SK-MEL-5 (cell line): Measurements from ENCODE around the gene GRM5. TPM values are rescaled to one million over a fixed set of nuclear protein-coding genes. Genes with fewer than 3 reads are reported as not detected.

Experiments used
- DNase-seq: peaks from one replicate; pipeline ENCODE4 v3.0.0-alpha.2; 2016; ENCODE audit warnings: low read depth, low spot score
- in situ Hi-C: cut with HindIII; loops from 2 replicates; pipeline ENCODE4 v1.10.0; 2016; ENCODE audit warnings: low sequenced_read_pairs, high pct_unique_total_duplicates, low pct_unique_long_range_greater_than_20kb
- total RNA-seq: library from RNA; depleted of rRNA; stranded (reverse); fragments of >200 nt; shearing (Covaris generic); gene quantifications from 2 replicates; pipeline ENCODE4 v1.2.3, GENCODE V29; 2014

Gene GRM5
- total RNA-seq, 1 experiment from 2014 or later, result 0.05 TPM

DNA sequence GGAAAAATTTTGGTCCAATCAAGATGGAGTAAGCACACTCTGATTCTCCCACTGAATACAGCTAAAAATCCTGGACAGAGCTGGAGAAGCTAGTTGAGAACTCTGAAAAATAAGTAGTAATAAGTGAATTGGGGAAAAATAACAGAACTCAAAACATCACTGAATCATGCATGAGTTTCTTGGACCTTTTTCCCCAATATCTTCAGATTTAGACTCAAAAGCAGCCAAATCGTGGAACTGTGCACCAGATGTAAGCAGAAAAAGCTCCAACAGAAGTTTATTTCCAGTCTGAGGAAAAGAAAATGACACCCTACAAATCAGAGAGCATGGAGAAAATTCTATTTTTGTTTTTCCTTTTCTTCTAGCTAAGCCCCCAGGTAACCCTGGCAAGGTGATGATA, 448.6 kb downstream of the GRM5 start:
- DNase-seq, result no peak
- in situ Hi-C loops, result no loop called here

DNA sequence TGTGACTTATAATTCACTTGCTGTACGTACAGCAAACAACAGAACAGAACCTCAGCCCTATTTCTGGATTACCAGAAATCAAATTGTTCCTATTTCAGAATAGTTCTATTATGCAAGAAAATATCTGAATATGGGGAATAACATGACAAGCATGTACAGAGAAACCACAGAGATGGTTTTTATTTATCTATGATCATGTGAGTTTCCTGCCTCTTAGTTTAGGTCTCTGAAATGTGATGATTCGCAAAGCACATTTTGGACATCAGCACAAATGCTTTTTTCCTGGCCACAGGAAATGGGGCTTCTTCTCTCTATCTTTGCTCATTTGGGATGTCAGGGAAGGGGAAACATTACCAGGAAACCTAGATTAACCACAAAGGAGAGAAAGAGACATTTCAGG, 461.5 kb downstream of the GRM5 start:
- DNase-seq, result no peak
- in situ Hi-C loops, result no loop called here

DNA sequence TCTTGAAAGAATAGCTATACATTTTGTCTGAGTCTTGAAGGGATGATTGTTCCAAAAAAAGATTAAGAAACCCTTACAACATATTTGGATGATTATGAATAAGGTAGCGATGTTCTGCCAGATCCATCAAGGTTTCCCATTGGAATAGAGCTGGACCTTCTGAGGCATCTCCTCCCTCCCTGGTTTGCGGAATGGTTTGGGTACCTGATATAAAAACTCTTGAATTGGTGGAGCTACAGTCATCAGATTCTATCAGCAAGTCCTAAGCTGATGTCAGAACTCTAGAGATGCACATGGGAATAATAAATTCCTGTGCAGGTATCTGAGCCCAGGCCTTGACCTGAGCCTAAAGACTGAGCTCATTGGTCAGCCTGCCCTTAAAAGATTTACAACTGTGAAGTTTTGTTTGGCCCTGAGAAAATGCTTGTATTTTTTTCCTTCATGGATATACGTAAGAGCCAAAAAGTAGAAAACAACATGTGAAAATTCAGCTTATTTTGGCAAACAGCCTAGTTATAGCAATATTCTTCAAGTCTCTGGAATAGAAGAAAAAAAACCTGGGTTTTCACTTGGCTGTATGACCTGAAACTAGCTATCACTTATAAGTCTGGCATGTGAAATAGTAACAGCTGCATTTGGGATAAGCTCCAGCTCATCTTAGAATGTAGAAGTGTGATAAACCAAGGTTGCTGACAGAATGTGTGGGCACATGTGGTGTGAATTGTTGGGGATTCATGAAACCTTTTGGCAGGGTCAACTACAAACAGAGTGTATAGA, 462.5 kb downstream of the GRM5 start:
- DNase-seq, result no peak
- in situ Hi-C loops, result no loop called here

DNA sequence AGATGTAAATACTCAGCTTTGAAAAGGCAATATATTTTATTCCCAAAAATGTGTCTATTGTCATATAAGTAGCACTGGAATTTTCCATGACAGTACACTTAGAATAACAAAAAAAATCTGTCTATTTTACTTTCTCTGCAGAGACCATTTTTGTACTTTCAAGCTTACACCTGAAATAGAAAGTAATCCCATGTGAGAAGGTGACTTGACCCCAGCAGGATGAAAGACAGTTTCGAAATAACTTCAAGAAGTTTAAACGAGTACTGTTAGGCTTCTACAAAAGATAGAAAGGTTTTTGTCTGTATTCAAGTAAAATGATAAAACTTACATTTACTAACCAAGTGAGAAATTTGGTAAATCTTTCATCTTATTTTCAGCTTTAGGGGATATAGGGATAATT, 468.4 kb downstream of the GRM5 start:
- in situ Hi-C loops, result no loop called here
- no peak for DNase-seq

DNA sequence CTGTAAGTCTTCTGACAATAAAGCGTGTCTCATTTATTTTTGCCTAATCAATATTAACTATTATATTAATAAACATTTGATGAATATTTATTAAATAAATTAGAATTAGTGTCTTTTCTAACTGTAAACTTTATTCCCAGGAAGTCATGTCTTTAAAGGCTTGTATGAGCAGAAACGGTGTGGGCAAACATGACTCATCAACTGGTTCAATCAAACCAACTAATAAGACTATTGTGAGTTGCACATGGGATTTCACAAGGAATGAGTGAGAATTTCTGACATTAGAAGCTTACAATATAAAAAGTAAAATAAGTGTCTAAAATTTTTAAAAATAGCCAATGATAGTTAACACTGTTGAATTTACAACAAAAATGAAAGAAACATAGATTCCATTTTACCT, 469.0 kb downstream of the GRM5 start:
- in situ Hi-C loops, result no loop called here

DNA sequence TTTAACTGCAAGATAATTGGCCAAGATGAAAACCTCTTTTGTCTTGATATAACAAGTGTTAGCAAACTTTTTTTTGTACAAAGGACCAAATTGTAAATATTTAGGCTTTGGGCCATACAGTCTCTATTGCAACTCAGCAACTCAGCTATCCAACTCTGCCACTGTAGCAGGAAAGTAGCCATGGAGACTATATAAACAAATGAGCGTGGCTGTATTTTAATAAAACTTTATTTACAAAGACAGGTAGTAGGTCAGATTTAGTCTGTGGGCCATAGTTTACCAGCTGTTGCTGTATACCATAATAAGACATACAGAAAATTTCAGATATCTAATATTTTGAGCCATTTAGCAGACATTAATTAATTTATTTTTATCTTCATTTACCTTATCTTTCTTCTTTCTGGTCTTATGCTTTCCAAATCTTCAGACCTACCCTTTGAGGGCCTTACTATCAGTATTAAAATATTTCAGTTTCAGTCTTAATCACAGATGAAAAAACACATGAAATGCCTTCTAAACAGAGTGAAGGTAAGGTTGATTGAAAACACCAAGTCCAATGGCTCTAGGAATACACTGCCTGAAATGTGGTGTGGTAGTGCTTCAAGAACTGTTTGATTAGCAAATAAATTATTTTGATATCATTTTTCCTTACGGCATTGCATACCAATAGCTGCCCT, 471.4 kb downstream of the GRM5 start:
- DNase-seq, result no peak
- in situ Hi-C loops, result no loop called here

More for the DNA sequence above, 469.0 kb downstream of the GRM5 start:
- no peak for DNase-seq

DNA sequence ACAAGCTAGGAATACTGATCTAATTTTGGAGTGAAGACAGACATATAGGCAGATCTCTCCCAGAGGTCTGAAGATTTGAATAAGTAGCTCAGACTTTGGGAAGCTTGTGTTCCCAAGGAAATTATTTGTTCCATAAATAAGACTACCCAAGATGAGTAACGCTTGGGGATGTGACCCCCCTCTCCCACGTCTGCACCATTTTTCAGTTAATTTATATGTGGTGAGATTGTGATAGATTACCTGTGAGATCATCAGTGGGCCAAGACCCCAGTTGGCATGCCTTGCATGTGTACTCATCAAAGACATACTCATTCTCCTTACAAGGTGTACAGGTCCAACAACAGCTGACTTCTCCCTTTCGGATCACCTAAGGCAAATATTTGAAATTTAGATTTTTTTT, 475.4 kb downstream of the GRM5 start:
- in situ Hi-C loops, result no loop called here
- no peak for DNase-seq

DNA sequence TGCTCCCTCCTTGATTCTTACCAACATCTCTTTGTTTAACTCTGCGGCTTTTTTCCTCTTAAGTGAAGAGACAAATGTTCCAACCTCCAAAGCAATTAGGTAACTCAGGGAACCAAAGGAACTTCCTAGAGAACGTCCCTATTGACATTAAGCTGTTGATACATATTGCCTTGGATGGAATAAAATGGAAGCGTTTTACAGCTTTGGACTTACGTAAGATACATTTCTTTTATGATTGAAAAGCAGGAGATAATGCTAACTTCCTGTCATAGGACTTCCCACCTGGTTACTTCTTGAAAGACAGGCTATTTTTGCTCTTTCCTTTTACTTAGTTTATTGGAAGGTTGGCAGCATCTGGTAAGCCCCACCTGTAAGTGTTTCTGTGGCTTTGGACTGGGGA, 482.5 kb downstream of the GRM5 start:
- in situ Hi-C loops, result no loop called here
- no peak for DNase-seq

DNA sequence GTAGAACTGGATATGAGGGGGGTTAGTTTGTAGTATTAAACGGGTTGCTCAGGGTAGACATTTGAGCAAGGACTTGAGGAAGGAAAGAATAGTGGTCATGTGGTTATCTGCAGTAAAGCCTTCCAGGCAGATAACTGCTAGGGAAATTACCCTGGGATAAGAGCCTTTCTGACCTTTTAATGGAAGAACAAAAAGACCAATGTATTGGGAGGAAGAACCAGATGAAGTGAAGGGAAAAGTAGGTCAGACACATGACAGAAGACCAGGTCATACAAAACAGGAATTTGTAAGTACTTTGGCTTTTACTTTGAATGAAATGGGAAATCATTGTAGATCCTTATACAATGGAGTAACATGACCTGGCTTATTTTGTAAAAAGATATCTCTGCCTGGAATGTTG, 486.3 kb downstream of the GRM5 start:
- in situ Hi-C loops, result no loop called here

DNA sequence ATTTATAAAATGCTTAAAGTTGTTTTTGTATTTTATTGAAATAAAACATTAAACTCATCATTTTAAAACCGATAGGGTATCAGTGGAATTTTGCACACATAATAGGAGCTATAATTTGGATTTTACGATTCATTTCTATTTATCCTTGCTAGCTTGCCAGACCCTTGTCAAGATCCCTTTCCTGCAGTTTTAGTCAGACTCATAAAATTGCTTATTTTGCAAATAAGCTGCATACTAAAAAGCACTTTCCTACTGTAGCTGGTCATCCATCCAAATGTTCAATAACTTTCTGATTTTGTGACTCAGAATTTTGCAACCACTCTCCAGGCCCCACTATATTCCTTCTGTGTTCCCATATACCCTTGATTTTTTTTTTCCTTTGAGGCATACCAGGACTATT, 489.0 kb downstream of the GRM5 start:
- DNase-seq, result no peak
- in situ Hi-C loops, result no loop called here

More for the DNA sequence above, 486.3 kb downstream of the GRM5 start:
- DNase-seq, result peak; percentile 96

DNA sequence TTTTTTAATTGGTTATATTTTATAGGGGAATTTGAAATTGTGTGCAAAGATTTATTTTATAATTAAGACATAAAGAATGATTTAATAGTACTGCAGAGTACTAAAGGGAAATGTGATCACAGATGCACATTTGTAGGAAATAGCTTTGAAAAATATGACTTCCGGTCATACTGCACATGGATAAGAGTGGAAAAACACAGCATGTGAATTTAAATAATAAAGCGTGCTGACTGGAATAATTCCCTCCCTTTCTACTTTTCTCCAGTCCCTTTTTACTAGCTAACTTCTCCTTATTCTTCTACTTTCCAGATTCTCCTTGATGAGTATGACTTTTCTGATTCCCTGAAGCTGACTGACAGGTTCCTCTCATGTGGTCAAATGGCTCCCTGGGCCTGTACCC, 489.9 kb downstream of the GRM5 start:
- in situ Hi-C loops, result no loop called here
- DNase-seq, result no peak

DNA sequence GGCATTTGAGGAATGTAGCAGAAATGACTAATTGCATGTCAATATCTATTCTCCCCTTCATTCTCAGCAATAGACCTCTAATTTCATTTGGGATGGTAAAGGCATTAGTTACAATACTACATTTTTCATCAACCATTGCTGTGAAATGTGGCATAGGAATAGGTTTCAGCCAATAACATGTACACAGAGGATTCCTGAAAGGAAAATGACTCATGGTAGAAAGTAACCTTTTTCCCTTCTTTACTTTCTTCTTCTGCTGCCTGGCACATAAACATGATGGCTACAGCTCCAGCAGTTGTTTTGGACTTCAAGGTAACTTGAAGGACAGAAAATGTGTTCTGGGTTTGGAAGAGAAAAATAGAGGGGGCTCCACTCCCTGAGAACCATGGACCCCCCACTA, 496.4 kb downstream of the GRM5 start:
- in situ Hi-C loops, result no loop called here
- DNase-seq, result no peak

DNA sequence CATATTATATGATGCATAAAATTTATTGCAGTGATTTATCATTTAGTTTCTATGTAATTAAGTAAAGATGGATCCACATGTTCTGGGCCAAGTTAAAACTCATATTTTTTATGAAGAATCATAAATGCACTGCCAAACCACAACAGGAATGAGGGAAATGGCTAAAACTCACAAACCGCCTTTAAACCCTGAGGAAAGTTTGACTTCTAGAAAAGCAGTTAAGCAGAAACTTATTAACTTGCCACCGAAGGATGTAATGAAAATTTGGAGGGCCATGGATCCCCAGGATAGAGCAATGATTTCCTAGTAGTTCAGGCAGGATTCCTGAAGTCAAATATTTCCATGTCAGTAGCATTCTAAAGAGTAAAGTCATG, 510.0 kb downstream of the GRM5 start:
- no peak for DNase-seq
- in situ Hi-C loops, result no loop called here

DNA sequence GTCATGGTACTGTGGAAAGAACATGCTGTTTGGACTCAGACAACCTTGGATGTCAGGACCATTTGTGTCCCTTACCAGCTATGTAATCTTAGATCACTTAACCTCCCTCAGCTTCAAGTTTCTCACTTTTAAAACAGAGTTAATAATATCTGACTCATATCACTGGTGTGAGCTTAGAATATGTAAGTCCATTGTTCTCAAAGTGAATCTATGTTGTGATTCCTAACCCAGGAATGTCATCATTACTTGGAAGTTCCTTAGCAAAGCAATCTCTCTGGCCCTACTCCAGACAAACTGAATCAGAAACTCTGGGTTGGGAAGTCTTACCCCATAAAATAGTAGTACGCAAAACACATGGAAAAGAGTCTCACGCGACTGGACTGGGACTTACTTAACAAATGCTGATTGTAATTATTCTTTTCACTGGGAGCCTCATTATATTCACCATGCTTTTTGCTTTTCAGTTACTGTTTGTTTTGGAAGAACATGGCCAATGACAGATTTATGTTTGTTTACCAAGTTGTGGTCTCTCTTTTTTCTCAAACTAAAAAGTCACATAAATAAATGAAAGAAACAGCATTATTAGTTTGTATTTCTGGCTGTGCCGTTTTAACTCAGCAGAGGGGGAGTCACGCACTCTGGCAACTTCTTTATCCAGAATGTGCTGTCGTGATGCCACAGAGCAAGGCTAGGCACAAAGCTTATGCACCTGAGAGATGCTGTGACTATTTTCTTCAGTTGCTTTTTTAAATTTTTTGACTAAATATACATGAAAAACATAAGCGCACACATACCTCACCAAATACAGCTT, 510.6 kb downstream of the GRM5 start:
- in situ Hi-C loops, result no loop called here
- peak; percentile 59 for DNase-seq

DNA sequence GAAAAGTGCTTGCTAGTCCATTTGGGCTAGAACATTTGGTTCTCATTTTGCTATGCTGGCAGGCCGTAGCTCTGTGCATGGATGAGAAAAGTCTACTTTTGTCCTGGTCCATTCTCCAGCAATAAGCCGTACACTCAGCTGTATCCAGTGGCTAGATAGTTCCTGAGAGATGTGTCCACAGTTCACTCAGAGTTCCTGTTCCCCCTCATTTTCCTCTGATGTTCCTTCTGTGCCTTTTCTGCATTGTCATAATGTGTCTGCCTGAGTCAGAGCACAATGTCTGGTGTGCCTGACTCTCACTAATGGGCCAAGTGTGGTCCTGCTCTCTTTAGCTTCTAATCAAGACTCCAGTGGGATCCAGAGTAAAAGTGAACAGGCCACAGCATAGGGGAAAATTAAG, 512.6 kb downstream of the GRM5 start:
- in situ Hi-C loops, result no loop called here

DNA sequence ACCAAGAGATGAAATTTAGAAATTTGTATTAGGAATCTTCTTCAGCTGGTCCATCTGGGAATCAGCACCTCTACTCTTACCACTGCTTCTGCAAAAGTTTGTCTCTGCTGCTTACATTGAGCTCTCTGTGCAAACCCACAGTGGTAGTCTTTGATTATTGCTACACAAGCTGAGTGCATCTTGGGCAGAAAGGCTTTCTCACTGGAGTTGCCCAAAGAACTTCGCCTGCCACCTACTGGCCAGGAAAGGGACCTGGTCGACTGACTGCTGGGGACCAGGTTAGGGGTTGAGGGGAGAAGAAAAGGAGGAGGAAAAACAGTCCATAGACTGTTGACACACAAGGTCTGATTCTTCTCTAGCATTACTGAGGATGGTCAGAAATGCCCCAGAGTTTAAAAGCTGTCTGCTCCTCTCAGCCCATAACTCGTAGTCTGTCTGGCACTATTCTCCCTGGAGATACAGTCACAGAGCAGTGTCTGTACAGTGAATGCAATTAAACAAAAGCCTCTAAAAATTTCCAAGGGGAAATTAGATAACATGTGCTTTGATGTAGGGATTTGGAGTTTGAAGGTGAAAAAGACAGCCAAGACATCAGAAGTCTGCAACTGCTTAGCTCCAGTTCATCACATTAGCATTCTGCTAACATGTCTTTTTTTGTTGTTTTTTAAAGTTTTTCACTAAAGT, 513.3 kb downstream of the GRM5 start:
- in situ Hi-C loops, result no loop called here
- DNase-seq, result peak; percentile 83

More for the DNA sequence above, 512.6 kb downstream of the GRM5 start:
- DNase-seq, result no peak

DNA sequence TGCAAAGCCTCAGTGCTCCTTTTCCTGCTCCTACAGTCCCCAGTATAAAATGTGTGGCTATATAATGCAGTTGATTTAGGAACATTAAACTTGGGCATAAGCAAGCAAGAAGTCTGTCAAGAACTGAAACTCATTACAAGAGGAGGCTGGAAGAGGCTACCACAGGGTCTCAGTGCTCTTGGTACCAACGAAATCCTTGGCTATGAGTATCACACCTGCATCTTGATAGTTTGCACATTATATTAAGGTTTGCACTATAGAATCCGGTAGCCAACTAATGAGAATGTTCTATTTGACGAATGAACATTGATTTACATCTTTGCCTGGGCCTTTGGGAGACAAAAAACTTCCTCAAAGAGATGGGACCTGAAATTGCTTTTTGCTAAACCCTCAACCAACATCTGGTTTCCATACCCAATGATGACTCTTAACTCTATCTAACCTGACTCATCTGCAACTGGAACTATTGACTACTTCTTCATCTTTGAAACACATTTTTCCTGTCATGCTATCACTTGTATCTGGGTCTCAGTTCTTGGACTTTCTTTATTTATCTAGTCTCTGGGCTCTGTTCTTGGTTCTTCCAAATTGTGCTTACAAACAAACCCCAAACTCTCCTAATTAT, 521.0 kb downstream of the GRM5 start:
- in situ Hi-C loops, result no loop called here
- no peak for DNase-seq
